Activated naive CD8-positive, alpha-beta T cell treated with anti-CD3 and anti-CD28 coated beads, Interleukin-2, amount 10 ng/mL, durations not matched to agents 7 days and 5 days (primary cell): Measurements from ENCODE around the gene KCNA2. TPM values are rescaled to one million over a fixed set of nuclear protein-coding genes. Genes with fewer than 3 reads are reported as not detected.

ENCODE experiments used
- ATAC-seq: fragments of 150-1000 bp; cut with Tn5 transposase; one replicate; pipeline ENCODE4 v1.10.0; 2021; ENCODE audit warnings: low read depth, moderate library complexity
- POLR2A ChIA-PET: fragments of 350-600 bp; sonication (Branson Sonifier 250); formaldehyde crosslinking; loops from one replicate; lab custom pipeline; 2021; ENCODE audit warnings: antibody characterized with exemption; lab: Charles Lee
- DNase-seq: peaks from one replicate; pipeline ENCODE4 v3.0.0; 2021
- H3K27ac Mint-ChIP-seq: one replicate; pipeline ENCODE4 v1.8.0; 2022; ENCODE audit warnings: mild to moderate bottlenecking, mixed read lengths
- H3K27me3 Mint-ChIP-seq: one replicate; pipeline ENCODE4 v1.8.0; 2022; ENCODE audit warnings: mild to moderate bottlenecking, moderate library complexity, mixed read lengths
- H3K36me3 Mint-ChIP-seq: one replicate; pipeline ENCODE4 v1.8.0; 2021; ENCODE audit warnings: mild to moderate bottlenecking, mixed read lengths
- H3K4me1 Mint-ChIP-seq: one replicate; pipeline ENCODE4 v1.8.0; 2021; ENCODE audit warnings: mixed read lengths
- H3K4me3 Mint-ChIP-seq: one replicate; pipeline ENCODE4 v1.8.0; 2022; ENCODE audit warnings: mild to moderate bottlenecking, moderate library complexity, mixed read lengths
- H3K9me3 Mint-ChIP-seq: one replicate; pipeline ENCODE4 v1.8.0; 2021; ENCODE audit warnings: mixed read lengths
- total RNA-seq, 2 experiments: library from RNA; stranded (reverse); gene quantifications; one replicate each; pipeline ENCODE4 v1.2.3, GENCODE V29; 2021

Gene KCNA2
- total RNA-seq, 2 experiments from 2014 or later: 1.1 to 1.6 TPM

DNA sequence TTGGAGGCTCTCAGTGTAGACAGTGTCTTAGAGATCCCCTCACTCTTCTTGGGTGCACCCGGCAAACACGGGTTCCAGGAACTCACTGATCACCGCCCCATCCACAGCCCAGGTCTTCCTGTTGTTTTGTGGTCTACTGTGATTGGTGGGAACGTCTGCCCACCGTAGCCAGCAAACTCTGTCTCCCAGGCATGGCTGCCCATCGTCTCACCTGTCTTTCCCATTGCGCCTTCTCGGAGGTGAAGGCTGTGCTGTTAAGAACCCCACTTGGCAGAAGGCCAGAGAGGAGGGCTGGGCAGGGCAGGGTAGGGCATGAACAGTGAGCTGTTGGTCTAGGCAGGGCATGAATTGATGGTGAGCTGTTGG lies 14.1 kb upstream of the KCNA2 start:
- ATAC-seq: peak; percentile 28
- POLR2A ChIA-PET: interaction anchor here (0.7 to 2.8 kb wide), 18 partner anchors 10 to 255 kb away, joined by 3 to 46 read pairs (median 6); partner anchors contain the start of genes CD53 and KCNA3
- Mint-ChIP-seq H3K27me3 (peaks cover 3% of the 10 kb centered on the region), H3K36me3 (peaks cover 11% of the 10 kb centered on the region), H3K4me1 (peaks cover 27% of the 10 kb centered on the region), H3K4me3 (peak overlapping the region; percentile 86), H3K27ac (peak overlapping the region; percentile 90), H3K9me3 (peaks cover 3% of the 10 kb centered on the region)
- DNase-seq: peak; percentile 63

DNA sequence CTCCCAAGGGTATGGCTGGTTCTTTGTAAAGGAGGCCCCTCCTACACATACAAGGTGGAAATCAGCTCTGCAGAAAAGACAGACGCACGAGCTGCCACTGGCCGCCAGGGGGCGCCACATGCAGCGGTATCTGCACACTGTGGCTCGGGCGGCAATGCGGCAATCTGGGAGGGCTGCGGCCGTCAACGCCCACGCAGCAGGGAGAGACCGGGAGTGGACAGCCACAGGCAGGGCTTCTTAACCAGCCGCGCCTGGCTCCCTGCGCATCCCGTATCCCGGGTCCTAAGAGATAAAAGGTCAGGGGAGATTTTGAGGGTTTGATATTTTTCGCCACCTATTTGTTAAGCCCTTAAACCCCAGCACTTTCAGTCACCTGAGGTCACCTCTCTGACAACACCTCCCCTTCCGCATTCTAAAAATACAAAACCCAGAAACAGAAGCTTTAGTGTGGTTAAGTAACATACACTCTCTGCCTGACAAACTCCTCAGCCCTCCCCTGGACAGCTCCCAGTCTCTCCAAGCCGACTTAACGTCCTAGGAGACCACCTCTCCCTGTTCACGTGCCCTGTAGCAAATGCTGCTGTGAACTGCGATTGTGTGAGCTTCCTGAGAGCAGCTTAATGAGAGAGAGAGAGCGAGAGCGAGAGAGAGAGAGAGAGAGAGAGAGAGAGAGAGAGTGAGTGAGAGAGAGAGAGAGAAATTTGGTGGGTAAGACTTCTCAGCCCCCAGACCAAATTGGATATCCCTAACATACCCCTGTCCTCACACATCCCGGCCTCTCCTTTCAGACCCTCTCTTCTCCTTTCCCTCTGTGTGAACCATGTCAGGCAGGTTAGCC lies 13.5 kb upstream of the KCNA2 start:
- peaks cover 11% of the 10 kb centered on the region for H3K36me3 Mint-ChIP-seq
- peaks cover 3% of the 10 kb centered on the region for H3K9me3 Mint-ChIP-seq
- H3K4me3 Mint-ChIP-seq: peak overlapping the region; percentile 86
- H3K27ac Mint-ChIP-seq: peak overlapping the region; percentile 90
- ATAC-seq: peak; percentile 88
- peak; percentile 97 for DNase-seq
- H3K27me3 Mint-ChIP-seq: peaks cover 3% of the 10 kb centered on the region
- H3K4me1 Mint-ChIP-seq: peaks cover 27% of the 10 kb centered on the region
- POLR2A ChIA-PET: interaction anchor here (0.6 to 2.8 kb wide), 23 partner anchors 11 to 412 kb away, joined by 3 to 46 read pairs (median 5); partner anchors contain the start of genes CD53, KCNA3 and LRIF1

DNA sequence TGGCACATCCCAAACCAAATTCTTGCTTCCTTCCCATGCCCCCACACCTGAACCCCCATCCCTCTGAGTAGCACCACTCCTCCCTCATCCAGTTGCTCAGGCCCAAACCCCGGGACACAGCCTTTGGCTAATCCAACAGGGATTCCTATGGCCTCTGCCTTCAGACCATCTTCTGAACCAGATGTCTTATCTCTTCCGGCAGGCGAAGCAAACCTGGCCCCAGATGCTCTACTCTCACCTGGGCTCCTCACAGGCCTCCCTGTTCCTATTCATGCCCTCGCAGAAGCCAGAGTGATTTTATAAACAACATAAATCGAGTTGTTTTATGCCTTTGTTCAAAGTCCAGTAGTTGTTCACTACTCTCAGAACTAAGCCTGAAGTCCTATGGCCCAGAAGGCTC lies 12.5 kb upstream of the KCNA2 start:
- peaks cover 3% of the 10 kb centered on the region for H3K27me3 Mint-ChIP-seq
- POLR2A ChIA-PET: interaction anchor here (1.0 to 2.8 kb wide), 14 partner anchors 12 to 255 kb away, joined by 3 to 46 read pairs (median 8); partner anchors contain the start of genes CD53 and KCNA3
- DNase-seq: no peak
- H3K27ac Mint-ChIP-seq: no peak overlapping the region
- H3K9me3 Mint-ChIP-seq: peaks cover 2% of the 10 kb centered on the region
- peaks cover 27% of the 10 kb centered on the region for H3K4me1 Mint-ChIP-seq
- no peak overlapping the region for H3K4me3 Mint-ChIP-seq
- ATAC-seq: no peak
- H3K36me3 Mint-ChIP-seq: peaks cover 9% of the 10 kb centered on the region

DNA sequence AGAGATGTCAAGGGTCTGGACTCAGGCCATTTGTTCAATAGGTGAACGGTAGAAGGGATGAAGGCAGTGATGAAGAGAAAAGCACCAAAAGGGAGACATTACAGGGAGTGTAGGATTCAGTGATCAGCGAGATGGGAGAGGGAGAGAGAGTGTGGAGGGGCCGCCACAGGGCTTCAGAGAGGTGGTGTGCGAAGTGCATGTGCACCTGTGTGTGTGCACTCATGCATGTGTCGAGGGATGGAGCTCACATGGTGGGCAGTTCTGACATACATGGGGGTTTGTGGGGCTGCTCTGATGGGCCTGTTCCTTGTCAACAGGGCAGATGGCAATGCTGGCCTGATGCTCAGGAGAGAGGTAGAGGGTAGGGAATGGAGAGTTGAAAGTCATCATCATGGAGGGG lies 11.4 kb upstream of the KCNA2 start:
- peaks cover 27% of the 10 kb centered on the region for H3K4me1 Mint-ChIP-seq
- H3K9me3 Mint-ChIP-seq: no peaks in the 10 kb centered on the region
- peak overlapping the region; percentile 24 for H3K27ac Mint-ChIP-seq
- DNase-seq: no peak
- POLR2A ChIA-PET: interaction anchor here (2.3 kb wide), 1 partner anchor 56 kb away, joined by 5 read pairs; no protein-coding TSS in a partner anchor
- no peak overlapping the region for H3K4me3 Mint-ChIP-seq
- peaks cover 3% of the 10 kb centered on the region for H3K36me3 Mint-ChIP-seq
- H3K27me3 Mint-ChIP-seq: peaks cover 2% of the 10 kb centered on the region
- no peak for ATAC-seq

DNA sequence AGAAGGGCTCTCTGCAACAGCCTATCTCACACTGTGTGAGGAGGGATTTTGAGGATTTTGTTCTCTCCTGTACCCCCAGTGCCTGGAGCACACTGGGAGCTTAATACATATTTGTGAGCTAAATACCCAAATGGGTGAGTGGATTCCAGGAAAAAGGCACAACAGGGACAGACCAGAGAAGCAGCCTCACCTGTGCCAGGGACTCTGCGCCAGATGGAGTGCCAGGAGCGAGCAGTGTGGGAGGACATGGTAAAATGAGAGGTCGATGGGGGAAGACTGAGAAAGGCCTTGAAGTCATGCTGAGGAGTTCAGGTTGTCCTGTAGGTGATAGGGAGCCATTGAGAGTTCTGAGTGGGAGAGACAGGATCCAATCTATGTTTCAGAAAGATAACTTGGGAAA lies 11.0 kb upstream of the KCNA2 start:
- POLR2A ChIA-PET: interaction anchor here (2.3 kb wide), 1 partner anchor 57 kb away, joined by 5 read pairs; no protein-coding TSS in a partner anchor
- H3K9me3 Mint-ChIP-seq: no peaks in the 10 kb centered on the region
- H3K27me3 Mint-ChIP-seq: peaks cover 2% of the 10 kb centered on the region
- no peak overlapping the region for H3K27ac Mint-ChIP-seq
- DNase-seq (no peak), ATAC-seq (no peak)
- no peak overlapping the region for H3K4me3 Mint-ChIP-seq
- H3K36me3 Mint-ChIP-seq: peaks cover 3% of the 10 kb centered on the region
- peaks cover 27% of the 10 kb centered on the region for H3K4me1 Mint-ChIP-seq

DNA sequence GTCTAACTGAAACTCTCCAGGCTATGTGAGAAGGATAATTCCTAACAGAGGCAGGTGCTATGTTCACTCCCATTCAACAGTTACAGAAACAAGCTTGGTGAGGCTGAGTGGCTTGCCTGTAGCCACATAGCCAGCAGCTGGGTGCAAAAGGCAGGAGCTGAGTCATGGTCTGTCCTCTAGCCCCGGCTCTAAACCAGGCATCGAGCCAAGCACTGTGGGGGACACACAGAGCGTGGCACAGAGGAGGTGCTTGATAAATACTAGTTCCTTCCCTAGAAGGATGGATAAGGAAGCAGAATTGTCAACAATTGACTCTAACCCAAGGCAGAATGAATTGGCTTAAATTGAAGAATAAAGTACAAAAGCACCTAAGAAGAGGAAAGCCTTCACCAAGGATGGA lies 10.4 kb upstream of the KCNA2 start:
- DNase-seq: no peak
- H3K27ac Mint-ChIP-seq: no peak overlapping the region
- H3K27me3 Mint-ChIP-seq: peaks cover 2% of the 10 kb centered on the region
- H3K36me3 Mint-ChIP-seq: peaks cover 1% of the 10 kb centered on the region
- POLR2A ChIA-PET: interaction anchor here (2.3 kb wide), 1 partner anchor 57 kb away, joined by 5 read pairs; no protein-coding TSS in a partner anchor
- H3K9me3 Mint-ChIP-seq: no peaks in the 10 kb centered on the region
- H3K4me1 Mint-ChIP-seq: peaks cover 27% of the 10 kb centered on the region
- no peak for ATAC-seq
- no peak overlapping the region for H3K4me3 Mint-ChIP-seq

DNA sequence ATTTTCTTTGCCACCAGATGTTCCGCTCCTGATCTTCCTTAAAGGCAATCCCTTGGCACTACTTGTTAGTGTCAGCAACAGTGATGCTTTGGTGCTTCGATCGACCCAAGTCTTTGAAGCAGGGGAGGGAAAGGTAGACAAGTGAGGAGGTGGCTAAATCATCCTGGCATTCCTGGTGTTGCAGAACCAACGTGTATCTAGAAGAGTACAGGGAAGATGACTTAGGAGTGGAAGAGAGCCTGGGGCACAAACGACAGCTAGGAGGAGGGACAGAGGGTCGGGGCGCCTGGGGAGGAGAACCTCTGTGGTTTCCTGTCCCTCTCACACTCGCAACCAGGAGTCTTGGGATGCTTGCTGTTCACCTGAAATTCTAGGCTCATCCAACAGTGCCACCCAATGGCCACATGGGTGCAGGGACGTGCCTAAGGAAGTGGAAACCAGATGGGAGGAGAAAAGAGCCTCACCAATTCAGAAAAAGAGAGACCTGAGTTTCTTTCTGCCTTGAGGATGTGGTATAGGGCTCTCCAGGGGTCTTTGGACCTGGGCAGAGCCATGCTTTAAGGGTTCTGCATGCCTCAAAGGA lies 9.5 kb upstream of the KCNA2 start:
- Mint-ChIP-seq H3K27ac (no peak overlapping the region), H3K9me3 (no peaks in the 10 kb centered on the region), H3K27me3 (peaks cover 2% of the 10 kb centered on the region), H3K4me1 (peaks cover 28% of the 10 kb centered on the region), H3K36me3 (peaks cover 1% of the 10 kb centered on the region), H3K4me3 (no peak overlapping the region)
- POLR2A ChIA-PET: interaction anchor here (2.3 kb wide), 1 partner anchor 58 kb away, joined by 5 read pairs; no protein-coding TSS in a partner anchor
- ATAC-seq: peak; percentile 25
- DNase-seq: peak; percentile 64

DNA sequence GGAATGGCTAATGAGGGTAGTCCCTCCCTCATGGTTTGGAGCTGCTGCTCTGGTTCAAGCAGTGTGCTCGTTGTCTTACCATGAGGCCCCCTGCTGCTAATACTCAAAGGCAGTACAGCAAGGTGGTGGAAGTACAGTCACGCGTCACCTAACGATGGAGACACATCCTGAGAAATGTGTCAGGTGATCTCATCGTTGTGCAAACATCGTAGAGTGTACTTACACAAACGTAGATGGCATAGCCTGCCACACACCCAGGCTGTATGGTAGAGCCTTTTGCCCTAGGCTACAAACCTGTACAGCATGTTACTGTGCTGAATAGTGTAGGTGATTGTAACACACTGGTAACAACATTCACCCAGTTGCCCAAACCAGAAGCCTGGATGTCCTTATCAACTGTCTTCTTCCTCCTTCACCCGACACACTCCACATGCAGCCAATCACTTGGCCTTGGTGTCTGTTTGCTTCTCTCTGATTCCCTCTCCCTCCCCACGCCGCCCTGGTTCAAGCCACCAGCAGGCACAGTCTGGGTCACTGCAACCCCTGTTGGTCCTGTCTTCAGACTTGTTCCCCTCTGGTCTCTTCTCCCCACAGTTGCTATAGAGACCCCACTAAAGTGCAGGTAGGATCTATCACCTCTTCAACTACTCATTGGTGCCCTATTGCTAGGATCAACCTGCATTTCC lies 6.0 kb upstream of the KCNA2 start:
- Mint-ChIP-seq H3K9me3 (no peaks in the 10 kb centered on the region), H3K36me3 (no peaks in the 10 kb centered on the region), H3K27ac (no peak overlapping the region), H3K4me3 (no peak overlapping the region), H3K4me1 (peaks cover 23% of the 10 kb centered on the region), H3K27me3 (peaks cover 29% of the 10 kb centered on the region)
- DNase-seq (no peak), ATAC-seq (no peak)
- POLR2A ChIA-PET: no interaction called here

DNA sequence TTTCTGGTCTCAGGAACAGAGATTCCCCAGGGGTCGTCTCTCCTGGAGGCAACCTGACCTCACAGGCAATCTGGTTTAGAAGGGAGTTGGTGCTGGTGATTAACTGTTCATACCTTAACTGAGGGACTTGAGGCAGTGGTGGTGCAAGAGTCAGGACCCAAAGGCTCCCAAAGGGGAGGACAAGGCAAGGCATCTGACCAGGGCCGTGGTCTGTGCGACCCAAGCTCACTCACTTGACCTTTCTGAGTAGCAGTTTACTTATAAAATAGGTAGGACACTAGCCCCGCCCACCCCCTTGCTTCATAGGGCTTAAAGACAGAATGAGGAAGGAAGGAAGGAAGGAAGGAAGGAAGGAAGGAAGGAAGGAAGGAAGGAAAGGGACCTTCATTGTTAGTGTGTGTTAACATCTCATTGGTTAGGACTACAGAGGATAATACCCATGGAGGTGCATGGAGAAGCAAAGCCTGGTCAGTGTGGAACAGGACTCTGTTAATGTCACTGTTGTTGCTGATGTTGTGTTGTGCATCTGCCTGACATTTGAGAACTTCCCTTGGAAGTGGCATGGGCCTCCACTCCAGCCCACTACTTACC lies 4.6 kb upstream of the KCNA2 start:
- no peaks in the 10 kb centered on the region for H3K36me3 Mint-ChIP-seq
- POLR2A ChIA-PET: no interaction called here
- peaks cover 25% of the 10 kb centered on the region for H3K4me1 Mint-ChIP-seq
- H3K4me3 Mint-ChIP-seq: no peak overlapping the region
- H3K27me3 Mint-ChIP-seq: peaks cover 39% of the 10 kb centered on the region
- no peak for ATAC-seq
- H3K27ac Mint-ChIP-seq: no peak overlapping the region
- no peaks in the 10 kb centered on the region for H3K9me3 Mint-ChIP-seq
- no peak for DNase-seq

DNA sequence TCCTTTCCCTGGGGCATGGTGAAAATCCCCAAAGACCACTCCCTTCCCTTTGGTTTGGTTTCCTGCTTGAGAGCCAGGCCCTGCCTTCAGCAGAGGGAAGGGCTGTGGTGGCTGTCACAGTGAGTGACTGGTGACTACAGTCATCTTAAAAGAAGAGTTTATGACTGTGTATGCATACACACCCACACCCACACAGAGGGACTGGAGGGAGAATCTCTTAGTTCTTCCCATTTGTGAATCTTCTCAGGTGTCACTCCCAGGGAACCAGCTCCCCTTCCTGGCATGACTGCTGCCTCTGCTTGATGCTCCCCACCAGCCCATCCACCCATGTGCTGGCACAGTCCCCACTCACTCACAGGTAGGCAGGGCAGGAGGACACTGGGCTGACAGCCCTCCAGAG lies 3.9 kb upstream of the KCNA2 start:
- ATAC-seq (no peak), DNase-seq (no peak)
- Mint-ChIP-seq H3K27me3 (peaks cover 46% of the 10 kb centered on the region), H3K27ac (no peak overlapping the region), H3K4me3 (no peak overlapping the region), H3K9me3 (no peaks in the 10 kb centered on the region), H3K36me3 (no peaks in the 10 kb centered on the region), H3K4me1 (peaks cover 21% of the 10 kb centered on the region)
- POLR2A ChIA-PET: no interaction called here

DNA sequence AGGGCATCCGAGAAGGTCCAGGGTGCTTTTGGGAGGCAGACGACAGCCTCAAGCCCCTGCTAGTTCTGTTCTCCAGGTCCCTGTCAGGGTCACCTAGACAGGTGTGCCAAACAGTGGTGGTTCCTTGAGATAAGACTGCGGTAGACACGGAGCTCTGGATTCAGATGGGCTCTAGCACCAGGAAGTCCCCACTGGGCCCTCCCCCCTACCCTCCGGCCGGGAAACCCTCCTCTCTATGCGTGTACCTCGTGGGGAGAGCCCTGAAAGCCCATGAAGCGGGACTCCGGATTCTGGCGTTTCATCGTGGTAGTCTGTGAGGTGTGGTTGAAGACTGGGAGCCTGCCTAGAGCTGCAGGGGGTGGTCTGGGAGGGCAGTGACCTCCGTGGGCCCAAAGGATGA lies 2.1 kb upstream of the KCNA2 start:
- no peaks in the 10 kb centered on the region for H3K9me3 Mint-ChIP-seq
- DNase-seq: no peak
- no peak for ATAC-seq
- no peaks in the 10 kb centered on the region for H3K36me3 Mint-ChIP-seq
- H3K27ac Mint-ChIP-seq: no peak overlapping the region
- H3K4me3 Mint-ChIP-seq: no peak overlapping the region
- H3K4me1 Mint-ChIP-seq: peaks cover 21% of the 10 kb centered on the region
- POLR2A ChIA-PET: no interaction called here
- peaks cover 51% of the 10 kb centered on the region for H3K27me3 Mint-ChIP-seq

DNA sequence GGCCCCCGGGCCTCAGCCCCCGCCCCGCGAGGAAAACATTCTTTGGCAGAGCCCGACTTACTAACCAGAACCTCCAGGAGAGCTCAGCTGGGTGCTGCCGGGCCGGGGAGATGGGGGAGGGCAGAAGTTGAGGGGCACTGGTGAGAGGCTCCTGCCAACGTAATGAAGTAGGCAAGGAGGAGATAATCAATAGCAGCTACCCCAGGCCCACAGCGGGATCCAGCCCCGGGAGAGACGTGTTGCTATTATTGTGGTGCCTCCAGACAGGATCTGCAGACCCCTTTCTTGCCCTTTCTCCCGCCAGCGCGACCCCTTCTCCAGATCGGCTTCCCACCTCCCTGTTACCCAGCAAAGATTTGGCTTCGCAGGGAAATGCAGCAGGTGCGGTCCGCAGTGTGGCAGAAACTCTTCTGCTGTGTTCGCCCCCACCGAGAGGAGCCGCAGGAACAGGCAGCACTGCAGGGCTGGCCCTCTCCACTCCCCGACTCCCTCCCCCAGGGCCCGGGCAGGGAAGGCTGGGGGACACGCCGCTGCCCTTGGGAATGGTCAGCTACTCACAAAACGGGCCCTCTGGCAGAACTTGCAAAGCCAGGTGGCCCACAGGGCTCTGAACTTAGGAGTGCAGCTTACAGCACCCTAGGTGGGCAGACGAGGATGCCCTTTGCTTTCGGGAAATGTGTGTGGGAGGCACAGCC lies 1.5 kb upstream of the KCNA2 start:
- peaks cover 51% of the 10 kb centered on the region for H3K27me3 Mint-ChIP-seq
- peak overlapping the region; percentile 61 for H3K4me3 Mint-ChIP-seq
- peaks cover 21% of the 10 kb centered on the region for H3K4me1 Mint-ChIP-seq
- H3K9me3 Mint-ChIP-seq: no peaks in the 10 kb centered on the region
- H3K36me3 Mint-ChIP-seq: no peaks in the 10 kb centered on the region
- no peak overlapping the region for H3K27ac Mint-ChIP-seq
- DNase-seq (no peak), ATAC-seq (no peak)
- POLR2A ChIA-PET: no interaction called here
